B cell (primary cell): ENCODE data around the gene EDA2R. TPM values are rescaled to one million over a fixed set of nuclear protein-coding genes. Genes with fewer than 3 reads are reported as not detected.

Experiments used
- ATAC-seq: fragments of 200-7000 bp; cut with Tn5 transposase; one replicate; pipeline ENCODE4 v1.10.0; 2021; ENCODE audit warnings: low read depth, mild to moderate bottlenecking, moderate number of reproducible peaks, moderate library complexity
- CTCF ChIA-PET: fragments of 350-600 bp; sonication (Branson Sonifier 250); formaldehyde crosslinking; loops from one replicate; lab custom pipeline; 2021; ENCODE audit warnings: antibody characterized with exemption, inconsistent platforms; lab: Charles Lee
- POLR2A ChIA-PET: fragments of 350-600 bp; sonication (Branson Sonifier 250); formaldehyde crosslinking; loops from one replicate; lab custom pipeline; 2021; ENCODE audit warnings: antibody characterized with exemption; lab: Charles Lee
- DNase-seq: peaks from one replicate; pipeline ENCODE4 v3.0.0; 2013
- H2AFZ ChIP-seq: 2 replicates; pipeline ENCODE4 v1.6.1; 2012; ENCODE audit warnings: mild to moderate bottlenecking, low read depth, low read length; ENCODE audit not compliant: insufficient read depth, poor library complexity, severe bottlenecking
- H3K27ac ChIP-seq, 2 donors: 1 replicate in 1 of 2; 2 replicates in 1 of 2; pipeline ENCODE4 v1.5.1; 2012 to 2013; ENCODE audit warnings: low read length in 2 of 2, mild to moderate bottlenecking in 2 of 2, moderate library complexity in 1 of 2
- H3K27me3 ChIP-seq, 4 experiments: fragments of 200-600 bp in 1 of 4; sonication (generic) in 1 of 4; replicated peaks in 1 of 4; 1 replicate in 2 of 4; 2 replicates in 2 of 4; pipeline versions ENCODE4 v1.6.1 to v1.7.0; 2013 to 2016; ENCODE audit warnings: low read length in 3 of 4, mild to moderate bottlenecking in 2 of 4, mixed read lengths in 1 of 4, moderate library complexity in 1 of 4; ENCODE audit not compliant: insufficient read depth in 4 of 4, control insufficient read depth in 3 of 4; ENCODE audit errors: control extremely low read depth in 1 of 4
- H3K36me3 ChIP-seq, 2 experiments: replicated peaks in 1 of 2; 1 replicate in 1 of 2; 2 replicates in 1 of 2; pipeline versions ENCODE4 v1.6.1 to v1.7.1; 2013; ENCODE audit warnings: low read length in 1 of 2; ENCODE audit not compliant: insufficient read depth in 2 of 2, control insufficient read depth in 1 of 2; ENCODE audit errors: control extremely low read depth in 1 of 2, extremely low read depth in 1 of 2
- H3K4me1 ChIP-seq, 2 donors: fragments of 200-600 bp in 1 of 2; sonication (generic) in 1 of 2; 1 replicate in 1 of 2; 2 replicates in 1 of 2; pipeline versions ENCODE4 v1.5.1 to v1.6.1; 2013 to 2017; ENCODE audit warnings: low read length in 2 of 2; ENCODE audit not compliant: control insufficient read depth in 2 of 2, insufficient read depth in 2 of 2
- H3K4me2 ChIP-seq: replicated peaks from 2 replicates; pipeline ENCODE3; 2012; ENCODE audit warnings: mild to moderate bottlenecking, low read depth, low read length; ENCODE audit not compliant: poor library complexity, severe bottlenecking
- H3K4me3 ChIP-seq, 5 experiments: fragments of 200-600 bp in 1 of 5; sonication (generic) in 1 of 5; 1 replicate in 3 of 5; 2 replicates in 2 of 5; pipeline versions ENCODE4 v1.5.1 to v1.7.0; 2011 to 2016; ENCODE audit warnings: low read length in 4 of 5, mild to moderate bottlenecking in 4 of 5, low read depth in 2 of 5, control low read depth in 1 of 5, moderate library complexity in 1 of 5; ENCODE audit not compliant: insufficient read depth in 1 of 5; ENCODE audit errors: control extremely low read depth in 1 of 5, extremely low read depth in 1 of 5
- H3K79me2 ChIP-seq: fragments of 200-600 bp; sonication (generic); one replicate; pipeline ENCODE4 v1.6.0; 2016; ENCODE audit warnings: low read length; ENCODE audit not compliant: control insufficient read depth, insufficient read depth
- H3K9ac ChIP-seq: fragments of 200-600 bp; sonication (generic); 2 replicates; pipeline ENCODE4 v1.6.1; 2017; ENCODE audit warnings: mild to moderate bottlenecking, low read length, moderate library complexity
- H3K9me3 ChIP-seq, 3 donors: one replicate each; pipeline versions ENCODE4 v1.6.1 to v1.7.1; 2013; ENCODE audit warnings: low read length in 2 of 3; ENCODE audit not compliant: control insufficient read depth in 2 of 3, insufficient read depth in 1 of 3; ENCODE audit errors: control extremely low read depth in 1 of 3
- H4K20me1 ChIP-seq: 2 replicates; pipeline ENCODE4 v1.6.0; 2012; ENCODE audit warnings: mild to moderate bottlenecking, low read length; ENCODE audit not compliant: insufficient read depth, control insufficient read depth, poor library complexity, severe bottlenecking
- H3K27ac Mint-ChIP-seq: one replicate; pipeline ENCODE4 v1.8.0; 2021; ENCODE audit warnings: mixed read lengths
- H3K27me3 Mint-ChIP-seq: one replicate; pipeline ENCODE4 v1.8.0; 2021; ENCODE audit warnings: mixed read lengths
- H3K4me1 Mint-ChIP-seq: one replicate; pipeline ENCODE4 v1.8.0; 2021; ENCODE audit warnings: mixed read lengths
- H3K4me3 Mint-ChIP-seq: one replicate; pipeline ENCODE4 v1.8.0; 2021; ENCODE audit warnings: mixed read lengths
- H3K9me3 Mint-ChIP-seq: one replicate; pipeline ENCODE4 v1.8.0; 2022; ENCODE audit warnings: mixed read lengths; ENCODE audit not compliant: insufficient read depth
- EZH2 ChIP-seq: IDR thresholded peaks from 2 replicates; pipeline ENCODE4 v1.6.1; 2012; ENCODE audit warnings: borderline replicate concordance, low read depth, mild to moderate bottlenecking, moderate library complexity, low read length; ENCODE audit not compliant: insufficient read depth, poor library complexity, severe bottlenecking
- WGBS: methylation state at CpG from one replicate; pipeline ENCODE4 v1.1.5; 2013; ENCODE audit warnings: missing lambda C conversion rate; ENCODE audit not compliant: insufficient coverage; 5-methylcytosine and 5-hydroxymethylcytosine counted together
- intact Hi-C: fragments of 100-400 bp; cut with micrococcal nuclease; formaldehyde crosslinking; loops from one replicate; pipeline ENCODE4 v1.10.0; 2022
- polyA plus RNA-seq: library from polyadenylated mRNA; depleted of rRNA; stranded (reverse); fragments of >200 nt; gene quantifications from 2 replicates; pipeline ENCODE4 v1.2.3, GENCODE V29; 2012
- total RNA-seq, 2 donors: library from RNA; stranded (reverse); fragments of 120-200 nt in 1 of 2; gene quantifications; 1 replicate in 1 of 2; 2 replicates in 1 of 2; pipeline versions ENCODE4 v1.2.3 to v1.2.4, GENCODE V29; 2013 to 2022
- TF ChIP-seq, protein P1 (sequence below): fragments of 200-600 bp; IDR thresholded peaks from one replicate; pipeline ENCODE4 v1.8.0; 2022; ENCODE audit warnings: antibody characterized with exemption, mild to moderate bottlenecking

EDA2R gene
- total and polyA plus RNA-seq, 2 donors (not counting 1 experiment from before 2014, with no cell fraction given) = 0.25 to 0.49 TPM

DNA sequence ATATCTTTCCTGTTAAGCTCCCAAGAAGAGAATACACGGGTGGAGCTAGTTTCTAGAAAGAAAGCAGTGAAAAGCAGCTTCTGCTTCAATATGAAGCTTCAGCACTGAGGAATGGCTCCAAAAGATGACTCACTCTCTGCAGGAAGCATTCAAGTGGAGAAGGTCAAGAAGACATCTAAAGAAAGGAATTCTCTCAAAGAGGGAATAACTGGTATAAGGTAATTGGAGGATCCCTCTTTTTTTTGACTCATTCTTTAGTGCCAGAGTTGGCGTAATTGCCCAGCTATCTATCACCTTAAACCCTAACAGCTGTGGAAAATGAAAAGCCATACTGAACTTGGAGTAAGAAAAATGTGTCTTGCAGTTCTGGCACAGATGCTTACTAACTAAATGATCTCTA lies 3.5 kb downstream of the EDA2R start:
- no peak for TF ChIP-seq EZH2
- TF ChIP-seq, protein P1, sequence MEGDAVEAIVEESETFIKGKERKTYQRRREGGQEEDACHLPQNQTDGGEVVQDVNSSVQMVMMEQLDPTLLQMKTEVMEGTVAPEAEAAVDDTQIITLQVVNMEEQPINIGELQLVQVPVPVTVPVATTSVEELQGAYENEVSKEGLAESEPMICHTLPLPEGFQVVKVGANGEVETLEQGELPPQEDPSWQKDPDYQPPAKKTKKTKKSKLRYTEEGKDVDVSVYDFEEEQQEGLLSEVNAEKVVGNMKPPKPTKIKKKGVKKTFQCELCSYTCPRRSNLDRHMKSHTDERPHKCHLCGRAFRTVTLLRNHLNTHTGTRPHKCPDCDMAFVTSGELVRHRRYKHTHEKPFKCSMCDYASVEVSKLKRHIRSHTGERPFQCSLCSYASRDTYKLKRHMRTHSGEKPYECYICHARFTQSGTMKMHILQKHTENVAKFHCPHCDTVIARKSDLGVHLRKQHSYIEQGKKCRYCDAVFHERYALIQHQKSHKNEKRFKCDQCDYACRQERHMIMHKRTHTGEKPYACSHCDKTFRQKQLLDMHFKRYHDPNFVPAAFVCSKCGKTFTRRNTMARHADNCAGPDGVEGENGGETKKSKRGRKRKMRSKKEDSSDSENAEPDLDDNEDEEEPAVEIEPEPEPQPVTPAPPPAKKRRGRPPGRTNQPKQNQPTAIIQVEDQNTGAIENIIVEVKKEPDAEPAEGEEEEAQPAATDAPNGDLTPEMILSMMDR = no peak
- H3K4me1 ChIP-seq = peaks cover 6 to 11% of the 10 kb centered on the region in 2 donors
- no peaks in the 10 kb centered on the region for H3K27me3 ChIP-seq
- no peak overlapping the region for H3K4me3 ChIP-seq
- Mint-ChIP-seq H3K27ac (no peak overlapping the region), H3K4me3 (no peak overlapping the region), H3K4me1 (peaks cover 10% of the 10 kb centered on the region), H3K27me3 (no peaks in the 10 kb centered on the region), H3K9me3 (no peaks in the 10 kb centered on the region)
- no peak for ATAC-seq
- H3K79me2 ChIP-seq = no peaks in the 10 kb centered on the region
- no peak overlapping the region for H3K27ac ChIP-seq
- intact Hi-C loops = no loop called here
- no peak overlapping the region for H2AFZ ChIP-seq
- H3K9ac ChIP-seq = no peak overlapping the region
- POLR2A ChIA-PET = no interaction called here
- no peaks in the 10 kb centered on the region for H4K20me1 ChIP-seq
- no CpG with 5 or more reads among the region's 2 CpGs for WGBS
- no peaks in the 10 kb centered on the region for H3K9me3 ChIP-seq
- H3K4me2 ChIP-seq = no peak overlapping the region
- CTCF ChIA-PET = no interaction called here
- no peaks in the 10 kb centered on the region for H3K36me3 ChIP-seq
- no peak for DNase-seq

DNA sequence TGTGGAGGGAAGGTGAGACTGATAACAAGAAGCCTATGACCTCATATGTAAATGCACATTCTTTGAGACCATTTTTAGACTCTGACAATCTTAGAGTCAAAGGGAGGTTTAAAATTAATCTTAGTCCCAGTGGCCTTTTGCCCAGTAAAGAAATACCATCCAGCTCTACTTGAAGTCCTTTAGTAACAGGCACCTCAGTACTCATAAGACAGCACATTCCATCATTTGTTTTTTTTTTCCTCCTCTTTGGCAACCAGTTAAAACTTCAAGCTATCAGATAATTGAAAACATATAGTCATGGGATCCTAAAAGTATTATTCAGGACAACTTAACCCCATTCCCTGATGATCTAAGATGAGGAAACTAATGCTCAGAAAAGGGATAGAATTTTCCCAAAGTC lies 4.6 kb downstream of the EDA2R start:
- POLR2A ChIA-PET = no interaction called here
- no peaks in the 10 kb centered on the region for H3K9me3 Mint-ChIP-seq
- H3K4me1 Mint-ChIP-seq = peaks cover 7% of the 10 kb centered on the region
- no peak overlapping the region for H3K4me3 Mint-ChIP-seq
- no peak overlapping the region for H3K27ac ChIP-seq
- H3K4me3 ChIP-seq = no peak overlapping the region
- no peak overlapping the region for H2AFZ ChIP-seq
- no peaks in the 10 kb centered on the region for H3K36me3 ChIP-seq
- no peak for DNase-seq
- H4K20me1 ChIP-seq = no peaks in the 10 kb centered on the region
- ATAC-seq = no peak
- no peaks in the 10 kb centered on the region for H3K79me2 ChIP-seq
- H3K9ac ChIP-seq = no peak overlapping the region
- no peak overlapping the region for H3K4me2 ChIP-seq
- intact Hi-C loops = no loop called here
- no peaks in the 10 kb centered on the region for H3K27me3 ChIP-seq
- H3K27me3 Mint-ChIP-seq = no peaks in the 10 kb centered on the region
- CTCF ChIA-PET = no interaction called here
- no peak overlapping the region for H3K27ac Mint-ChIP-seq
- TF ChIP-seq, protein P1 = no peak
- TF ChIP-seq EZH2 = no peak
- no peaks in the 10 kb centered on the region for H3K9me3 ChIP-seq
- H3K4me1 ChIP-seq = peaks cover under 1 to 6% of the 10 kb centered on the region in 2 donors
